ENCODE data around the gene SMG6.

DNA sequence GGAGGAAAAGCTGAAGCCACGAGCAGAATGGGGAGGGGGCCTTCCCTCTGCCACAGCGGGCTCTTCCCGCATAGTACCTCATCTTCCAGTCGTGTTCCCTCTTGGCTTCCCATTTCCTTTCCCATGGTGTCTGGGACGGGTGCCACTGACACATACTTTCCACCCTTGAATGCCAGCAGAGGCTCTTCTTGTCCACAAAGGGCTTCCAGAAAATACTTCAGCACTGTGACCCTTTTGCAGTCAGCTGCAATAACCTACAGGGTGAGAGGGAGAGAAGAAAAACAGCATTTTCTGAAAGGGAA, 218.0 kb downstream of the SMG6 start:
- TF ChIP-seq ZSCAN12 (CRISPR knock-in tag; IDR thresholded peaks at IDR 0.05) (no peak), EP300 (IDR thresholded peaks at IDR 0.05; ENCODE audit: low read depth in 2 of 2, low read length in 2 of 2) (no peak), EP300 (CRISPR knock-in tag; IDR thresholded peaks at IDR 0.05; ENCODE audit: borderline replicate concordance) (no peak), AKNA (CRISPR knock-in tag; IDR thresholded peaks at IDR 0.05; ENCODE audit: borderline replicate concordance) (no peak), ZNF841 (CRISPR knock-in tag; IDR thresholded peaks at IDR 0.05; ENCODE audit: borderline replicate concordance) (no peak), NFIB (CRISPR knock-in tag; IDR thresholded peaks at IDR 0.05; ENCODE audit: borderline replicate concordance) (no peak), HIC2 (CRISPR knock-in tag; IDR thresholded peaks at IDR 0.05; ENCODE audit: low read depth) (no peak), ZBTB7A (CRISPR knock-in tag; IDR thresholded peaks at IDR 0.05) (no peak), ZNF790 (CRISPR knock-in tag; IDR thresholded peaks at IDR 0.05; ENCODE audit: borderline replicate concordance) (no peak), ZNF737 (CRISPR knock-in tag; IDR thresholded peaks at IDR 0.05; ENCODE audit: borderline replicate concordance) (no peak), KLF16 (CRISPR knock-in tag; IDR thresholded peaks at IDR 0.05) (no peak), NKX3-1 (CRISPR knock-in tag; IDR thresholded peaks at IDR 0.05) (no peak)
- TF ChIP-seq, protein P1, sequence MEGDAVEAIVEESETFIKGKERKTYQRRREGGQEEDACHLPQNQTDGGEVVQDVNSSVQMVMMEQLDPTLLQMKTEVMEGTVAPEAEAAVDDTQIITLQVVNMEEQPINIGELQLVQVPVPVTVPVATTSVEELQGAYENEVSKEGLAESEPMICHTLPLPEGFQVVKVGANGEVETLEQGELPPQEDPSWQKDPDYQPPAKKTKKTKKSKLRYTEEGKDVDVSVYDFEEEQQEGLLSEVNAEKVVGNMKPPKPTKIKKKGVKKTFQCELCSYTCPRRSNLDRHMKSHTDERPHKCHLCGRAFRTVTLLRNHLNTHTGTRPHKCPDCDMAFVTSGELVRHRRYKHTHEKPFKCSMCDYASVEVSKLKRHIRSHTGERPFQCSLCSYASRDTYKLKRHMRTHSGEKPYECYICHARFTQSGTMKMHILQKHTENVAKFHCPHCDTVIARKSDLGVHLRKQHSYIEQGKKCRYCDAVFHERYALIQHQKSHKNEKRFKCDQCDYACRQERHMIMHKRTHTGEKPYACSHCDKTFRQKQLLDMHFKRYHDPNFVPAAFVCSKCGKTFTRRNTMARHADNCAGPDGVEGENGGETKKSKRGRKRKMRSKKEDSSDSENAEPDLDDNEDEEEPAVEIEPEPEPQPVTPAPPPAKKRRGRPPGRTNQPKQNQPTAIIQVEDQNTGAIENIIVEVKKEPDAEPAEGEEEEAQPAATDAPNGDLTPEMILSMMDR (CRISPR knock-in tag; IDR thresholded peaks at IDR 0.05) = no peak
- TF ChIP-seq, protein P2, sequence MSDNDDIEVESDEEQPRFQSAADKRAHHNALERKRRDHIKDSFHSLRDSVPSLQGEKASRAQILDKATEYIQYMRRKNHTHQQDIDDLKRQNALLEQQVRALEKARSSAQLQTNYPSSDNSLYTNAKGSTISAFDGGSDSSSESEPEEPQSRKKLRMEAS (IDR thresholded peaks at IDR 0.05) = no peak

Data from HepG2 (cell line).